GM21367 (cell line): ENCODE results near the gene TMEM269.

ENCODE experiments used
- ATAC-seq: cut with Tn5 transposase; IDR thresholded peaks from one replicate; pipeline ENCODE4 v1.9.1; 2021; ENCODE audit not compliant: unreplicated experiment

The TMEM269 gene

GRCh38 chr1:42847111-42847595, 62.4 kb downstream of the TMEM269 start:
- no peak for ATAC-seq

GRCh38 chr1:42847721-42848460, 63.1 kb downstream of the TMEM269 start:
- no peak for ATAC-seq

GRCh38 chr1:42848823-42849537, 64.2 kb downstream of the TMEM269 start:
- no peak for ATAC-seq

- no peak for ATAC-seq
These were observed 65.2 kb downstream of the TMEM269 start for GRCh38 chr1:42849944-42850343.
